ENCODE data around the gene NDUFB7.
"Not testable (repeated sequence)": the region's sequence is repeated elsewhere in the genome, so short reads cannot be mapped to it uniquely, and the experiment has no call there.

DNA sequence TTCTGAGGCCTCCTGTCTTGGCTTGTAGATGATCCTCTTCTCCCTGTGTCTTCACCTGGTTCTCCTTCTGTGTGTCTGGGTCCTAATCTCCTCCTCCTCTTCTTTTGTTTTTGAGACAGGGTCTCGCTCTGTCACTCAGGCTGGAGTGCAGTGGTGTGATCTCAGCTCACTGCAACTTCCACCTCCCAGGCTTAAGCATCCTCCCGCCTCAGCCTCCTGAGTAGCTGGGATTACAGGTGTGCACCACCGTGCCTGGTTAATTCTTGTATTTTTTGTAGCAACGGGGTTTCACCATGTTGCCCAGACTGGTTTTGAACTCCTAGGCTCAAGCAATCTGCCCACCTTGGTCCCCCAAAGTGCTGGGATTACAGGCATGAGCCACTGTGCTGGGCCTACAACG lies 40.4 kb upstream of the NDUFB7 start:
- TF ChIP-seq, protein P1, sequence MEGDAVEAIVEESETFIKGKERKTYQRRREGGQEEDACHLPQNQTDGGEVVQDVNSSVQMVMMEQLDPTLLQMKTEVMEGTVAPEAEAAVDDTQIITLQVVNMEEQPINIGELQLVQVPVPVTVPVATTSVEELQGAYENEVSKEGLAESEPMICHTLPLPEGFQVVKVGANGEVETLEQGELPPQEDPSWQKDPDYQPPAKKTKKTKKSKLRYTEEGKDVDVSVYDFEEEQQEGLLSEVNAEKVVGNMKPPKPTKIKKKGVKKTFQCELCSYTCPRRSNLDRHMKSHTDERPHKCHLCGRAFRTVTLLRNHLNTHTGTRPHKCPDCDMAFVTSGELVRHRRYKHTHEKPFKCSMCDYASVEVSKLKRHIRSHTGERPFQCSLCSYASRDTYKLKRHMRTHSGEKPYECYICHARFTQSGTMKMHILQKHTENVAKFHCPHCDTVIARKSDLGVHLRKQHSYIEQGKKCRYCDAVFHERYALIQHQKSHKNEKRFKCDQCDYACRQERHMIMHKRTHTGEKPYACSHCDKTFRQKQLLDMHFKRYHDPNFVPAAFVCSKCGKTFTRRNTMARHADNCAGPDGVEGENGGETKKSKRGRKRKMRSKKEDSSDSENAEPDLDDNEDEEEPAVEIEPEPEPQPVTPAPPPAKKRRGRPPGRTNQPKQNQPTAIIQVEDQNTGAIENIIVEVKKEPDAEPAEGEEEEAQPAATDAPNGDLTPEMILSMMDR (IDR thresholded peaks at IDR 0.05) = not testable (repeated sequence)
- not testable (repeated sequence) for TF ChIP-seq POLR2A (IDR thresholded peaks at IDR 0.05)
